Measurements from ENCODE around the gene TEKT5. TPM values are rescaled to one million over a fixed set of nuclear protein-coding genes. Genes with fewer than 3 reads are reported as not detected.
"Not testable (repeated sequence)": the region's sequence is repeated elsewhere in the genome, so short reads cannot be mapped to it uniquely, and the experiment has no call there.

The TEKT5 gene
- total RNA-seq, result not detected

DNA sequence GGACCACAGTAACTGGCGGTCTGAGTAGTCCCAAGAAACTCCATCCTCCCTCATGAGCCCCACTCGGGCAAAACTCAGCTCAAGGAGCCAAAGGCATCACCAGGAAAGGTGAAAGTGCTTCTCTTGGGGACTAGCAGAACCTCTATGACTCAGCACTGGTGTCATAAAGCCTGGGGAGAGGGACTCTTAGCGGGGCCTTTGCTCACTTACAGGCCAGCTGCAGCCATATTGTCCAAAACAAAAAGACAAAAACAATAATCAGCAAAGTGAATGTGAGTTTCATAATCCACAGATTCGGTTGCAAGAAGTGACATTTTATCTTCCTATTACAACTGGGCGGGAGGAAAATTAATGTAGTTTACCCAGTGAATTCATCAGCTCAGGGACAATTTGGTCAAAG, at the start of gene TEKT5:
Gene TEKT5, minus strand, starts transcription at position 101 of the 400 bp plus-strand sequence. Its CDS starts 57 bp downstream, at position 44.
- H3K4me1 ChIP-seq (ENCODE audit: control insufficient read depth in 3 of 3, insufficient read depth in 3 of 3, low read length in 3 of 3), result no peaks in the 10 kb centered on the region
- H3K27ac ChIP-seq (ENCODE audit: low read depth, low read length), result no peak within 1 kb of the TSS
- H3K9ac ChIP-seq (ENCODE audit: low read depth in 1 of 3, low read length in 3 of 3), result no peak within 1 kb of the TSS
- H3K4me3 ChIP-seq (ENCODE audit: low read length in 3 of 3), result no peak within 1 kb of the TSS
- H3K9me3 ChIP-seq (ENCODE audit: control insufficient read depth in 3 of 3, low read length in 3 of 3), result no peaks in the 10 kb centered on the region
- no peaks in the 10 kb centered on the region for H3K36me3 ChIP-seq (ENCODE audit: control insufficient read depth in 3 of 3, insufficient read depth in 3 of 3, low read length in 3 of 3)
- peaks cover 0 to 4% (median 4%) of the 10 kb centered on the region in 3 donors for H3K27me3 ChIP-seq (ENCODE audit: control insufficient read depth in 3 of 3, insufficient read depth in 3 of 3, low read length in 3 of 3)

DNA sequence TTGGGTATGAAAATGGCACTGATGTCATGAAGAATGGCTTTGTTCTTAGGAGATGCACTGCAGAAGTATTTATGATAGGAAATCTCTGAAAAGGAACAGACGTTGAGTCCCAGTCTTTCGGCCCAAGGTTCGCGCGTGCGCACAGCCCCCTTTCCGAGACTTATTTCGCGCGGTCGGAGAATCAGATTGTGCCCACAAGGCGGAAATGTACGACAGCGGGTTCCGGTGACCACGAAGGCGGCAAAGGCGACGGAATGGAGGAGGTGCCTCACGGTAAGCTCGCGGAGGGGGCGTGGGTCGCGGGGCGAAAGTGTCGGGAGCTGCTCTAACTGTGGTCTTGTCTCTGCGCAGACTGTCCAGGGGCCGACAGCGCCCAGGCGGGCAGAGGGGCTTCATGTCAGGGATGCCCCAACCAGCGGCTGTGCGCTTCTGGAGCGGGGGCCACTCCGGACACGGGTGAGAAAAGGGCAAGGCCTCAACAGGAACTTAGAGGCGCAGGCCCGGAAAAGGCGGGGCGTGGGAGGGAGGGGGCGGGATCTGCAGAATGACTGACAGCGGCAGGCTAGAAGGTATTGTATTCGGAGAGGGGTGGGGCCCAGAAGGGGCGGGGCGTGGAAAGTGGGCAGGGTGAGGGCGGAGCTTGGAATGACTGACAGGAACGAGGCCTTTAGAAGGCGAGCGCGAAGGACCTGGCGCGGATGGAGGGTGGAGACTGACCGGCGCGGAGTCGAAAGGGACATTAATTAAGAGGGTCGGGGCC, 49.1 kb upstream of the TEKT5 start, which contains the start of gene NUBP1:
Gene NUBP1, plus strand, starts transcription at position 233 of the 760 bp plus-strand sequence. Its CDS starts 22 bp downstream, at position 255.
- Histone ChIP-seq H3K9me3 (ENCODE audit: control insufficient read depth in 3 of 3, low read length in 3 of 3) (no peaks in the 10 kb centered on the region), H3K27me3 (ENCODE audit: control insufficient read depth in 3 of 3, insufficient read depth in 3 of 3, low read length in 3 of 3) (no peaks in the 10 kb centered on the region), H3K4me3 (ENCODE audit: low read length in 3 of 3) (peak within 1 kb of the TSS; percentile 80 to 94 (median 87)), H3K4me1 (ENCODE audit: control insufficient read depth in 3 of 3, insufficient read depth in 3 of 3, low read length in 3 of 3) (peaks cover 11 to 19% (median 17%) of the 10 kb centered on the region in 3 donors), H3K36me3 (ENCODE audit: control insufficient read depth in 3 of 3, insufficient read depth in 3 of 3, low read length in 3 of 3) (peaks cover 6 to 18% (median 17%) of the 10 kb centered on the region in 3 donors), H3K9ac (ENCODE audit: low read depth in 1 of 3, low read length in 3 of 3) (peak within 1 kb of the TSS; percentile 94 to 98 (median 97)), H3K27ac (ENCODE audit: low read depth, low read length) (peak within 1 kb of the TSS; percentile 99)

DNA sequence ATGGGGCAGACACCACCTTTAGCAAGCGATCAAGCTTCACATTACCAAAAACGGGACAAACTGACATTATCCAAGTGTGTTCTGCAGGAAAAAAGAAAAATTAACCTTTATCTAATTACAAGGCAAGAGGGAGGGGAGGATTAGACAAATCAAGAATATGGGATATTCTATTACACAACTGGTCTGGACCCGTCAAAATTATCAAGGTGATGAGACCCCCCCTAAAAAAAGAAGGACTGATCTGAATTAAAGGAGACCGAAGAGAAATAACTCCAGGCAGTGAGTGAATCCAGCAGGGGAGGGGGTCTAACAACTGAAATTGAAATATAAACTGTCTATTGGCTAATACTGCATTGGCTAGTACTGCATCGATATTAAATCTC, 48.5 kb upstream of the TEKT5 start:
- H3K36me3 ChIP-seq (ENCODE audit: control insufficient read depth in 3 of 3, insufficient read depth in 3 of 3, low read length in 3 of 3), result peaks cover under 1 to 13% (median 12%) of the 10 kb centered on the region in 3 donors
- H3K4me3 ChIP-seq (ENCODE audit: low read length in 3 of 3), result peak overlapping the region; percentile 80 to 94 (median 87)
- peak overlapping the region; percentile 99 for H3K27ac ChIP-seq (ENCODE audit: low read depth, low read length)
- no peaks in the 10 kb centered on the region for H3K9me3 ChIP-seq (ENCODE audit: control insufficient read depth in 3 of 3, low read length in 3 of 3)
- peak overlapping the region; percentile 94 to 98 (median 97) for H3K9ac ChIP-seq (ENCODE audit: low read depth in 1 of 3, low read length in 3 of 3)
- no peaks in the 10 kb centered on the region for H3K27me3 ChIP-seq (ENCODE audit: control insufficient read depth in 3 of 3, insufficient read depth in 3 of 3, low read length in 3 of 3)
- peaks cover 17 to 25% (median 23%) of the 10 kb centered on the region in 3 donors for H3K4me1 ChIP-seq (ENCODE audit: control insufficient read depth in 3 of 3, insufficient read depth in 3 of 3, low read length in 3 of 3)

DNA sequence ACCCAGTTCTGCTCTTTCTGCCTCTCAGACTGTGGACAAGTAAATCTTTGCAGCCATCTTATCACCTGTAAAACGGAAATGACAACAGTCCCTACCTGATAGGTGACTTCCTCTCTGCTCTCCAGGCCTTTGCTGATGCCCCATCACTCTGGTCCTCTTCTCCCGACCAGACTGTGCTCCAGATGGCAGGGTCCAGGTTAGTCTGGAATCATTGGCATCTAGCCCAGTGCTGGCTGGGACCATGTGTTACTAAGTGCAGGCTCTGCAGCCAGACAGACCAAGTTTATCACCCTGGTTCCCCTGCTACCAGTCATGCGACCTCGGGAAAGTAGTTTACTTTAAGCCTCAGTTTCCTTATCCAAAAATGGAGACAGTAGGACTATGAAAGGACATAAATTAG, 47.1 kb upstream of the TEKT5 start:
- Histone ChIP-seq H3K4me3 (ENCODE audit: low read length in 3 of 3) (no peak overlapping the region), H3K27ac (ENCODE audit: low read depth, low read length) (no peak overlapping the region), H3K9me3 (ENCODE audit: control insufficient read depth in 3 of 3, low read length in 3 of 3) (no peaks in the 10 kb centered on the region), H3K9ac (ENCODE audit: low read depth in 1 of 3, low read length in 3 of 3) (no peak overlapping the region), H3K4me1 (ENCODE audit: control insufficient read depth in 3 of 3, insufficient read depth in 3 of 3, low read length in 3 of 3) (peaks cover 23 to 36% (median 32%) of the 10 kb centered on the region in 3 donors), H3K36me3 (ENCODE audit: control insufficient read depth in 3 of 3, insufficient read depth in 3 of 3, low read length in 3 of 3) (peaks cover 0 to 4% (median 0%) of the 10 kb centered on the region in 3 donors), H3K27me3 (ENCODE audit: control insufficient read depth in 3 of 3, insufficient read depth in 3 of 3, low read length in 3 of 3) (no peaks in the 10 kb centered on the region)

DNA sequence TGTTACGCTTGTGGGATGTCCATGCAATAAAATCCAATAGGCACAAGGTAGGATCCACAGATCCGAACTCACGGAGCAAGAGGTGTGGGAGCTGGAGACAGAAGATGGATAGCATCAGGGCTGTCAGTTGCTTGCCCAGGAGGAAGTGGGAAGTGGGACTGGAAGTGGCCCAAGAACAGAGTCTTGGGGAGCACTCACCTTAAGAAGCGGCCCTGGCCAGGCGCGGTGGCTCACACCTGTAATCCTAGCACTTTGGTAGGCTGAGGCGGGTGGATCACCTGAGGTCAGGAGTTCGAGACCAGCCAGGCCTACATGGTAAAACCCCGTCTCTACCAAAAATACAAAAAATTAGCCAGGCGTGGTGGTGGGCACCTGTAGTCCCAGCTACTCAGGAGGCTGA, 46.5 kb upstream of the TEKT5 start:
- not testable (repeated sequence) for H3K9me3 ChIP-seq (ENCODE audit: control insufficient read depth in 3 of 3, low read length in 3 of 3); H3K27me3 ChIP-seq (ENCODE audit: control insufficient read depth in 3 of 3, insufficient read depth in 3 of 3, low read length in 3 of 3); H3K27ac ChIP-seq (ENCODE audit: low read depth, low read length); H3K36me3 ChIP-seq (ENCODE audit: control insufficient read depth in 3 of 3, insufficient read depth in 3 of 3, low read length in 3 of 3); H3K4me3 ChIP-seq (ENCODE audit: low read length in 3 of 3); H3K9ac ChIP-seq (ENCODE audit: low read depth in 1 of 3, low read length in 3 of 3)
- peaks cover 23 to 37% (median 32%) of the 10 kb centered on the region in 3 donors for H3K4me1 ChIP-seq (ENCODE audit: control insufficient read depth in 3 of 3, insufficient read depth in 3 of 3, low read length in 3 of 3)

DNA sequence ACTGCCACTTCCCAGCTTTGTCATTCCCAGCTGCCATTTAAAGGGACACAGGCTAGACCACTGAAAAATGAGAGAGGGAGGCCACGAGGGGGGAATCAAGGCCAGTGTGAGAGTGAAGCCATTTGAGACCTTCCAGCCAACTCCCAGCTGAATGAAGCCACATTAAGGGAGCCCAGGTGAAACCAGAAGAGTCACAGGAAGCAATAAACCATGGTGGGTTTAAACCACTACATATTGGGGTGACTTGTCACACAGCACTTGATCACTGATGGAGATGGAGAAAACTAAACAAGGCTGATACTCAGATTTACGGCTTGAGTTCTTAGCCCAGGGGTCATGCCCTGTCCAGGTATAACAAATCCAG, 46.1 kb upstream of the TEKT5 start:
- H3K4me1 ChIP-seq (ENCODE audit: control insufficient read depth in 3 of 3, insufficient read depth in 3 of 3, low read length in 3 of 3), result peaks cover 23 to 37% (median 31%) of the 10 kb centered on the region in 3 donors

DNA sequence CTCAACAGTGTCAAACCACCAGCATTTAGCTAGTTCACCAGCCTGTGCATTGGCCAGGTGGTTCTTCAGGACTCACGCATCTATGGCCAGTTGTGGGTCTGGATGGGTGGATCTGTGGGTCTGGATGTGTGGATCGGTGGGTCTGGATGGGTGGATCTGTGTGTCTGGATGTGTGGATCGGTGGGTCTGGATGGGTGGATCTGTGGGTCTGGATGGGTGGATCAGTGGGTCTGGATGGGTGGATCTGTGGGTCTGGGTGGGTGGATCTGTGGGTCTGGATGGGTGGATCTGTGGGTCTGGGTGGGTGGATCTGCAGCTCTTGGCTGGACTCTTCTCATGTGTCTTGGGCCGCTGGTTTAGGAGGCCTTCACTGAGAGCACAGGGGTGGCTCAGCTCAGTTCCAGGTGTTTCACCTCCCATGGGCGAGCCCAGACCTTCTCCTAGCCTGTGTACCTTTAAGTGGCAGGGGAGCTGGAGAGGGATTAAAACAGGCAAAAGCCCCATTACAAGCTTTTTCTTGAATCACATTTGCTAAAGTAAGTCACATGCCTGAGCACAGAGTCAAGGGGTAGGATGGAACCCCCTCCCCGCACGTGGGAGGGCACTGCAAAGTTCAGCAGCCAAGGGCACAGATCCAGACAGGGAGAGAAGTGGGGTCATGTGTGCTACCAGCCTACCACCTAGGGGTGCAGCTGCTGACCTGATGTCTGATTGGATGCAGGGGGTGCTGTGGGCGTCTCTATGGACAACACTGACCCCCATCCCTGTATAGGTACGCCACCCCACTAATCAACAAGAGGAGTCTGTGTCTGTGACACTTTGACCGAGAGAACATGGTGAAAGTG, 45.5 kb upstream of the TEKT5 start:
- Histone ChIP-seq H3K4me1 (ENCODE audit: control insufficient read depth in 3 of 3, insufficient read depth in 3 of 3, low read length in 3 of 3) (peaks cover 18 to 32% (median 26%) of the 10 kb centered on the region in 3 donors), H3K27ac (ENCODE audit: low read depth, low read length) (no peak overlapping the region), H3K27me3 (ENCODE audit: control insufficient read depth in 3 of 3, insufficient read depth in 3 of 3, low read length in 3 of 3) (no peaks in the 10 kb centered on the region), H3K9me3 (ENCODE audit: control insufficient read depth in 3 of 3, low read length in 3 of 3) (no peaks in the 10 kb centered on the region), H3K9ac (ENCODE audit: low read depth in 1 of 3, low read length in 3 of 3) (no peak overlapping the region), H3K4me3 (ENCODE audit: low read length in 3 of 3) (no peak overlapping the region), H3K36me3 (ENCODE audit: control insufficient read depth in 3 of 3, insufficient read depth in 3 of 3, low read length in 3 of 3) (no peaks in the 10 kb centered on the region)

More for the DNA sequence above, 46.1 kb upstream of the TEKT5 start:
- Histone ChIP-seq H3K4me3 (ENCODE audit: low read length in 3 of 3) (no peak overlapping the region), H3K36me3 (ENCODE audit: control insufficient read depth in 3 of 3, insufficient read depth in 3 of 3, low read length in 3 of 3) (no peaks in the 10 kb centered on the region), H3K9me3 (ENCODE audit: control insufficient read depth in 3 of 3, low read length in 3 of 3) (no peaks in the 10 kb centered on the region), H3K9ac (ENCODE audit: low read depth in 1 of 3, low read length in 3 of 3) (no peak overlapping the region), H3K27ac (ENCODE audit: low read depth, low read length) (no peak overlapping the region), H3K27me3 (ENCODE audit: control insufficient read depth in 3 of 3, insufficient read depth in 3 of 3, low read length in 3 of 3) (no peaks in the 10 kb centered on the region)

DNA sequence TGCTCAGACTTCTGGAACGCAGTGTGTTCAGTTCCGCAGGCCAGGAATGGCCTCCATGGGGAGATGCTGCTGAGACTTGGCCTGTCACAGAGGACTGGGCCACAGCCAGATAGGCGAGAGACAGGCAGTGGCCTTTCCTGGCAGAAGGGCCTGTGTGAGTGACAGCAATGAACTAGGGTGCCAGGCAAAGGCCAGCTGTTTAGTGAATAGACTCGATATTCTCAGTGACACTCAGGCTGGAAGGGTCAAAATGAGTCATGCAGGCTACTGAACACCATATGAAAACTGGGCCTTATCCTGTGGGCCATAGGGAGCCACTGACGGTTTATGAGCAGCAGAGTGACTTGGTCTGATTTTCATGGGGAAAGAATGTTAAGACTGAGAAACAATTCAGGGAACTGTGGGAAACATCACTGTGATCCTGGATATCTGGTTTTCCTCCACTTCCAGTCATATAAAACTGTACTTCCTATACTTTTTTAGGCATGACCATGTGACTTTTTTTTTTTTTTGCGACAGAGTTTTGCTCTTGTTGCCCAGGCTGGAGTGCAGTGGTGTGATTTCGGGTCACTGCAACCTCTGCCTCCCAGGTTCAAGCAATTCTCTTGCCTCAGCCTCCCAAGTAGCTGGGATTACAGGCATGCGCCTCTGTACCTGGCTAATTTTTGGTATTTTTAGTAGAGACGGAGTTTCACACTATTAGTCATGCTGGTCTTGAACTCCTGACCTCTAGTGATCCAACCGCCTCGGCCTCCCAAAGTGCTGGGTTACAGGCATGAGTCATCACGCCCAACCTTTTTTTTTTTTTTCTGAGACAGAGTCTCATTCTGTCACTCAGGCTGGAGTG, 43.7 kb upstream of the TEKT5 start:
- Histone ChIP-seq H3K9me3 (ENCODE audit: control insufficient read depth in 3 of 3, low read length in 3 of 3) (no peaks in the 10 kb centered on the region), H3K9ac (ENCODE audit: low read depth in 1 of 3, low read length in 3 of 3) (peak overlapping the region in 1 of 3 donors; percentile 28), H3K27ac (ENCODE audit: low read depth, low read length) (peak overlapping the region; percentile 84), H3K36me3 (ENCODE audit: control insufficient read depth in 3 of 3, insufficient read depth in 3 of 3, low read length in 3 of 3) (no peaks in the 10 kb centered on the region), H3K4me3 (ENCODE audit: low read length in 3 of 3) (no peak overlapping the region), H3K4me1 (ENCODE audit: control insufficient read depth in 3 of 3, insufficient read depth in 3 of 3, low read length in 3 of 3) (peaks cover 13 to 22% (median 16%) of the 10 kb centered on the region in 3 donors), H3K27me3 (ENCODE audit: control insufficient read depth in 3 of 3, insufficient read depth in 3 of 3, low read length in 3 of 3) (no peaks in the 10 kb centered on the region)

DNA sequence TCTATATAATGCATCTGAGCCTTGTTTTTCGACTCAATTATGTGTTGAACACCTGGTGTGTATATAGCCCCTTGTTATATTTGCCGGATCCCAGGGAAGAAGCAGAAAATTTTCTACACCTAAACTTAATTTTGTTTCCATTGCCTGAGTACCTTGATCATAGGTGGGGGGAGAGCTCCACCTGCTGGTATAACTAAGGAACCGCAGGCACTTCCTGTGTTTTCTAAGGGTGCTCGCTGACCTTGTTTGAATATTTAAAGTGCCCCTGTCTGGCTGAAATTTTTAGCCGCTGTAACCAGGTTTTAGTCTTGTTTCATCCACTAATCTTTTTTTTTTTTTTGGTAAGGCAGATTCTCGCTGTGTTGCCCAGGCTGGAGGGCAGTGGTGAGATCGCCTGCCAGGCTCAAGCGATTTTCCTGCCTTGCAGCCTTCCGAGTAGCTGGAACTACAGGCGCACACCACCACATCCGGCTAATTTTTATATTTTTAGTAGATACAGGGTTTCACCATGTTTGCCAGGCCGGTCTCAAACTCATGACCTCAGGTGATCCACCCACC, 42.4 kb upstream of the TEKT5 start:
- peak overlapping the region; percentile 84 for H3K27ac ChIP-seq (ENCODE audit: low read depth, low read length)
- no peaks in the 10 kb centered on the region for H3K36me3 ChIP-seq (ENCODE audit: control insufficient read depth in 3 of 3, insufficient read depth in 3 of 3, low read length in 3 of 3)
- H3K9ac ChIP-seq (ENCODE audit: low read depth in 1 of 3, low read length in 3 of 3), result peak overlapping the region; percentile 45 to 57 (median 54)
- H3K27me3 ChIP-seq (ENCODE audit: control insufficient read depth in 3 of 3, insufficient read depth in 3 of 3, low read length in 3 of 3), result no peaks in the 10 kb centered on the region
- peaks cover 13 to 19% (median 16%) of the 10 kb centered on the region in 3 donors for H3K4me1 ChIP-seq (ENCODE audit: control insufficient read depth in 3 of 3, insufficient read depth in 3 of 3, low read length in 3 of 3)
- peak overlapping the region in 1 of 3 donors; percentile 29 for H3K4me3 ChIP-seq (ENCODE audit: low read length in 3 of 3)
- no peaks in the 10 kb centered on the region for H3K9me3 ChIP-seq (ENCODE audit: control insufficient read depth in 3 of 3, low read length in 3 of 3)
